H1 (cell line): ENCODE results near the gene SUGP2. TPM values are rescaled to one million over a fixed set of nuclear protein-coding genes. Genes with fewer than 3 reads are reported as not detected.

Source experiments
- CTCF ChIA-PET: fragments of 300-600 bp; sonication (Branson Sonifier 250); formaldehyde crosslinking; loops from one replicate; lab custom pipeline; 2021; ENCODE audit not compliant: partially characterized antibody; lab: Charles Lee
- POLR2A ChIA-PET: fragments of 300-600 bp; sonication (Branson Sonifier 250); formaldehyde crosslinking; loops from one replicate; lab custom pipeline; 2021; ENCODE audit warnings: inconsistent platforms; ENCODE audit not compliant: partially characterized antibody; lab: Charles Lee
- DNase-seq, 2 experiments: peaks; one replicate each; pipeline versions ENCODE4 v3.0.0 to v3.0.0-alpha.2; 2010 to 2022; ENCODE audit warnings: low spot score in 2 of 2, low read depth in 1 of 2, mixed read lengths in 1 of 2
- FAIRE-seq: peaks from 2 replicates; lab custom pipeline; 2011; peaks lifted over from hg19 to GRCh38; lab: Jason Lieb, UNC
- H2AFZ ChIP-seq: 2 replicates; pipeline ENCODE4 v1.8.1; 2012; ENCODE audit warnings: low read length, inconsistent platforms
- H2AK5ac ChIP-seq: 2 replicates; pipeline ENCODE4 v1.6.1; 2013; ENCODE audit warnings: low read depth, low read length
- H2BK120ac ChIP-seq: replicated peaks from 2 replicates; pipeline ENCODE3; 2013; ENCODE audit warnings: low read depth, low read length, inconsistent platforms
- H2BK12ac ChIP-seq: 2 replicates; pipeline ENCODE4 v1.6.1; 2013; ENCODE audit warnings: low read depth, low read length
- H2BK15ac ChIP-seq: 2 replicates; pipeline ENCODE4 v1.6.1; 2013; ENCODE audit warnings: low read length
- H2BK20ac ChIP-seq: 2 replicates; pipeline ENCODE4 v1.6.1; 2013; ENCODE audit warnings: low read length
- H2BK5ac ChIP-seq: 2 replicates; pipeline ENCODE4 v1.6.1; 2013; ENCODE audit warnings: low read depth, low read length
- H3K14ac ChIP-seq: 2 replicates; pipeline ENCODE4 v1.6.1; 2013; ENCODE audit warnings: inconsistent platforms; ENCODE audit not compliant: insufficient read length
- H3K18ac ChIP-seq: 2 replicates; pipeline ENCODE4 v1.6.1; 2013; ENCODE audit warnings: low read length; ENCODE audit errors: extremely low read depth
- H3K23ac ChIP-seq: 2 replicates; pipeline ENCODE4 v1.6.1; 2013; ENCODE audit warnings: inconsistent platforms; ENCODE audit not compliant: insufficient read length
- H3K23me2 ChIP-seq: 2 replicates; pipeline ENCODE4 v1.6.1; 2013; ENCODE audit warnings: low read depth, low read length
- H3K27ac ChIP-seq: 2 replicates; pipeline ENCODE4 v1.6.1; 2011; ENCODE audit warnings: low read depth, low read length, inconsistent platforms
- H3K27me3 ChIP-seq, 4 experiments: replicated peaks in 1 of 4; 1 replicate in 1 of 4; 2 replicates in 3 of 4; pipeline versions ENCODE4 v1.6.1 to v1.8.1; 2011 to 2013; ENCODE audit warnings: low read length in 3 of 4, mild to moderate bottlenecking in 3 of 4, inconsistent platforms in 2 of 4, mixed read lengths in 2 of 4, moderate library complexity in 1 of 4; ENCODE audit not compliant: control insufficient read depth in 3 of 4, insufficient read depth in 3 of 4; ENCODE audit errors: extremely low read depth in 1 of 4
- H3K36me3 ChIP-seq, 4 experiments: 2 replicates each; pipeline versions ENCODE4 v1.6.1 to v1.8.1; 2011 to 2013; ENCODE audit warnings: mild to moderate bottlenecking in 4 of 4, low read length in 3 of 4, moderate library complexity in 2 of 4, control low read depth in 1 of 4, inconsistent platforms in 1 of 4; ENCODE audit not compliant: insufficient read depth in 4 of 4, control insufficient read depth in 2 of 4
- H3K4ac ChIP-seq: replicated peaks from 2 replicates; pipeline ENCODE3; 2013; ENCODE audit warnings: low read length, low read depth, mixed read lengths, inconsistent platforms; ENCODE audit not compliant: insufficient read length
- H3K4me1 ChIP-seq, 4 experiments: replicated peaks in 1 of 4; 1 replicate in 1 of 4; 2 replicates in 3 of 4; pipeline versions ENCODE4 v1.6.1 to v1.8.1; 2011 to 2013; ENCODE audit warnings: low read length in 3 of 4, inconsistent platforms in 2 of 4, mixed read lengths in 1 of 4; ENCODE audit not compliant: insufficient read depth in 4 of 4, control insufficient read depth in 3 of 4
- H3K4me2 ChIP-seq, 2 experiments: 2 replicates each; pipeline versions ENCODE4 v1.6.1 to v1.8.1; 2011 to 2013; ENCODE audit warnings: low read depth in 2 of 2, low read length in 2 of 2, control low read depth in 1 of 2, inconsistent platforms in 1 of 2, mild to moderate bottlenecking in 1 of 2; ENCODE audit not compliant: insufficient read depth in 1 of 2
- H3K4me3 ChIP-seq, 4 experiments: fragments of 200-600, 300-600 bp in 1 of 4; sonication (generic), shearing (Covaris generic), sonication (Bioruptor Twin) in 1 of 4; 2 replicates each; pipeline versions ENCODE4 v1.5.1 to v1.8.1; 2011 to 2016; ENCODE audit warnings: low read length in 4 of 4, low read depth in 3 of 4, control low read depth in 2 of 4, inconsistent platforms in 2 of 4, mild to moderate bottlenecking in 2 of 4, mixed read lengths in 1 of 4, moderate library complexity in 1 of 4; ENCODE audit not compliant: insufficient read depth in 2 of 4; ENCODE audit errors: extremely low read depth in 1 of 4
- H3K56ac ChIP-seq: replicated peaks from 2 replicates; pipeline ENCODE3; 2013; ENCODE audit warnings: low read depth, mild to moderate bottlenecking, mixed read lengths, low read length, inconsistent platforms; ENCODE audit not compliant: insufficient read length
- H3K79me1 ChIP-seq: 2 replicates; pipeline ENCODE4 v1.6.1; 2013; ENCODE audit warnings: low read depth, low read length, control low read depth
- H3K79me2 ChIP-seq, 2 experiments: 2 replicates each; pipeline versions ENCODE4 v1.6.1 to v1.8.1; 2012 to 2013; ENCODE audit warnings: low read length in 2 of 2, mild to moderate bottlenecking in 2 of 2, inconsistent platforms in 1 of 2; ENCODE audit not compliant: insufficient read depth in 2 of 2, control insufficient read depth in 1 of 2
- H3K9ac ChIP-seq, 4 experiments: replicated peaks in 1 of 4; 1 replicate in 1 of 4; 2 replicates in 3 of 4; pipeline versions ENCODE4 v1.6.1 to v1.8.1; 2011 to 2013; ENCODE audit warnings: low read depth in 3 of 4, low read length in 3 of 4, control low read depth in 2 of 4, mild to moderate bottlenecking in 2 of 4, moderate library complexity in 2 of 4, inconsistent platforms in 1 of 4; ENCODE audit errors: extremely low read depth in 1 of 4
- H3K9me3 ChIP-seq, 2 experiments: 2 replicates each; pipeline versions ENCODE4 v1.6.1 to v1.8.1; 2012 to 2013; ENCODE audit warnings: mild to moderate bottlenecking in 2 of 2, moderate library complexity in 2 of 2, control low read depth in 1 of 2, inconsistent platforms in 1 of 2, low read depth in 1 of 2, low read length in 1 of 2, mixed read lengths in 1 of 2; ENCODE audit not compliant: insufficient read depth in 2 of 2
- H4K20me1 ChIP-seq, 2 experiments: replicated peaks in 1 of 2; 2 replicates each; pipeline versions ENCODE3 to v1.8.1; 2011 to 2013; ENCODE audit warnings: inconsistent platforms in 2 of 2, low read length in 2 of 2, mild to moderate bottlenecking in 1 of 2; ENCODE audit not compliant: insufficient read depth in 2 of 2, control insufficient read depth in 1 of 2
- H4K5ac ChIP-seq: 2 replicates; pipeline ENCODE4 v1.6.1; 2013; ENCODE audit warnings: low read length, low read depth, mixed read lengths, inconsistent platforms; ENCODE audit not compliant: insufficient read length
- H4K8ac ChIP-seq: 2 replicates; pipeline ENCODE4 v1.8.0; 2013; ENCODE audit warnings: mild to moderate bottlenecking, moderate library complexity, low read length, inconsistent platforms; ENCODE audit not compliant: insufficient read depth; ENCODE audit errors: extremely low read depth
- H4K91ac ChIP-seq: replicated peaks from 2 replicates; pipeline ENCODE3; 2013; ENCODE audit warnings: low read length, mixed read lengths, inconsistent platforms; ENCODE audit not compliant: insufficient read length
- CHD1 ChIP-seq: IDR thresholded peaks from 2 replicates; pipeline ENCODE4 v1.6.1; 2012; ENCODE audit warnings: low read depth, low read length, improper control_type of control experiment
- EZH2 ChIP-seq: fragments of 200-600 bp; sonication (generic); IDR thresholded peaks from 2 replicates; pipeline ENCODE4 v1.7.1; 2012; ENCODE audit warnings: low read depth, mild to moderate bottlenecking, moderate library complexity, low read length, inconsistent platforms; ENCODE audit not compliant: severe bottlenecking
- GABPA ChIP-seq: IDR thresholded peaks from 2 replicates; pipeline ENCODE4 v1.6.1; 2011; ENCODE audit warnings: mild to moderate bottlenecking, low read length, moderate library complexity, borderline replicate concordance; ENCODE audit not compliant: insufficient read depth
- SRF ChIP-seq: IDR thresholded peaks from 2 replicates; pipeline ENCODE4 v1.6.1; 2011; ENCODE audit warnings: mild to moderate bottlenecking, low read depth, low read length, moderate library complexity
- WGBS, 2 experiments: shearing (Covaris generic) in 1 of 2; methylation state at CpG; one replicate each; pipeline versions ENCODE4 v1.1.6 to v1.1.7; 2013 to 2015; ENCODE audit warnings: low lambda C conversion rate in 2 of 2, mixed read lengths in 2 of 2, inconsistent platforms in 1 of 2, low coverage in 1 of 2, missing lambda C conversion rate in 1 of 2; ENCODE audit not compliant: insufficient replicate concordance in 2 of 2, insufficient coverage in 1 of 2, insufficient read length in 1 of 2; ENCODE audit errors: extremely low coverage in 1 of 2, missing lambda C conversion rate in 1 of 2; 5-methylcytosine and 5-hydroxymethylcytosine counted together
- polyA plus RNA-seq, 7 experiments: library from polyadenylated mRNA; depleted of rRNA in 3 of 7; stranded (reverse) in 5 of 7; unstranded in 2 of 7; fragments of >200 nt in 5 of 7; fragments of 200-250 nt in 2 of 7; gene quantifications; 1 replicate in 5 of 7; 2 replicates in 1 of 7; 4 replicates in 1 of 7; pipeline versions ENCODE4 v1.2.1 to v1.2.3, GENCODE V29; 2011 to 2013; ENCODE audit warnings: missing spikeins in 2 of 7, mixed read lengths in 2 of 7
- total RNA-seq: library from RNA; stranded (reverse); fragmentation: NEBNext Ultra II Directional; extraction: Animal tissue kit (Norgen Biotek cat#: 25700); gene quantifications from 2 replicates; pipeline ENCODE4 v1.2.1, GENCODE V29; 2021

The SUGP2 gene
- total and polyA plus RNA-seq, 2 of the 8 experiments (the other 6 are each of a cell fraction or from before 2014, with no cell fraction given) = 57.7 to 114 TPM

GRCh38 chr19:19028526-19028925, 4.8 kb downstream of the SUGP2 start:
- no peak overlapping the region for H4K5ac ChIP-seq
- peaks cover 0 to 29% of the 10 kb centered on the region in 2 experiments; a peak in 2 of 4 replicates for H3K79me2 ChIP-seq
- H3K79me1 ChIP-seq = peaks cover 9% of the 10 kb centered on the region; the same call in 1 of the 2 replicates
- no peak overlapping the region for H3K14ac ChIP-seq
- POLR2A ChIA-PET = no interaction called here
- peaks cover 29 to 64% (median 48%) of the 10 kb centered on the region in 4 experiments for H3K36me3 ChIP-seq
- TF ChIP-seq GABPA (no peak), CHD1 (no peak), EZH2 (no peak), SRF (no peak)
- TF ChIP-seq, all 59 proteins: peak for 0
- H2BK20ac ChIP-seq = no peak overlapping the region
- WGBS, 2 experiments = 98% methylated on average over 9 of the region's 9 CpGs; no CpG with 5 or more reads in 1 of the 2 experiments
- CTCF ChIA-PET = interaction anchor here (0.6 to 0.7 kb wide), 4 partner anchors 11 to 793 kb away, joined by 3 to 5 read pairs (median 3); no protein-coding TSS in a partner anchor
- H2BK120ac ChIP-seq = no peak overlapping the region
- no peak overlapping the region for H4K8ac ChIP-seq
- H2AFZ ChIP-seq = no peak overlapping the region
- no peak overlapping the region for H3K4me3 ChIP-seq
- peaks cover 13 to 18% of the 10 kb centered on the region in 2 experiments for H4K20me1 ChIP-seq
- DNase-seq (no peak), FAIRE-seq (no peak)
- no peaks in the 10 kb centered on the region for H3K9me3 ChIP-seq
- H2BK5ac ChIP-seq = no peak overlapping the region
- no peak overlapping the region for H3K27ac ChIP-seq
- no peak overlapping the region for H4K91ac ChIP-seq
- no peak overlapping the region for H3K23ac ChIP-seq
- no peak overlapping the region for H3K4me2 ChIP-seq
- H3K23me2 ChIP-seq = peaks cover 3% of the 10 kb centered on the region; the same call in 1 of the 2 replicates
- peaks cover 0 to 3% (median 3%) of the 10 kb centered on the region in 4 experiments; a peak in 3 of 7 replicates for H3K4me1 ChIP-seq
- H2BK15ac ChIP-seq = no peak overlapping the region
- H3K27me3 ChIP-seq = no peaks in the 10 kb centered on the region
- H3K4ac ChIP-seq = no peak overlapping the region
- H3K18ac ChIP-seq = no peak overlapping the region
- H3K9ac ChIP-seq = no peak overlapping the region
- no peak overlapping the region for H3K56ac ChIP-seq
- no peak overlapping the region for H2AK5ac ChIP-seq
- H2BK12ac ChIP-seq = no peak overlapping the region
